Measurements from ENCODE around the gene SORCS2.

Gene SORCS2

GRCh38 chr4:7426525-7427171 lies 234.3 kb downstream of the SORCS2 start:
- H2AFZ ChIP-seq (ENCODE audit: low read depth, low read length), result no peak overlapping the region
- H3K4me1 ChIP-seq (ENCODE audit: low read length), result no peaks in the 10 kb centered on the region
- H3K4me3 ChIP-seq (ENCODE audit: low read length), result no peak overlapping the region
- no peaks in the 10 kb centered on the region for H4K20me1 ChIP-seq (ENCODE audit: insufficient read depth, low read length)
- no peaks in the 10 kb centered on the region for H3K9me3 ChIP-seq (ENCODE audit: insufficient read depth, low read length)
- H3K36me3 ChIP-seq (replicated peaks; ENCODE audit: low read depth, low read length), result no peaks in the 10 kb centered on the region
- no peak overlapping the region for H3K4me2 ChIP-seq (ENCODE audit: low read length)
- no peaks in the 10 kb centered on the region for H3K27me3 ChIP-seq (ENCODE audit: low read depth, low read length)
- H3K9ac ChIP-seq (ENCODE audit: low read length), result no peak overlapping the region
- H3K79me2 ChIP-seq (ENCODE audit: low read length), result no peaks in the 10 kb centered on the region
- no peak for TF ChIP-seq CTCF (IDR thresholded peaks at IDR 0.05; ENCODE audit: low read depth, low read length)
- no peak for TF ChIP-seq EZH2phosphoT487 (IDR thresholded peaks at IDR 0.05; ENCODE audit: low read depth)
- no peak overlapping the region for H3K27ac ChIP-seq (ENCODE audit: low read length)

- Histone ChIP-seq H3K27ac (ENCODE audit: low read length) (no peak overlapping the region), H3K9me3 (ENCODE audit: insufficient read depth, low read length) (no peaks in the 10 kb centered on the region), H3K4me3 (ENCODE audit: low read length) (no peak overlapping the region), H4K20me1 (ENCODE audit: insufficient read depth, low read length) (no peaks in the 10 kb centered on the region), H3K27me3 (ENCODE audit: low read depth, low read length) (no peaks in the 10 kb centered on the region), H3K9ac (ENCODE audit: low read length) (no peak overlapping the region), H3K79me2 (ENCODE audit: low read length) (no peaks in the 10 kb centered on the region), H3K4me1 (ENCODE audit: low read length) (no peaks in the 10 kb centered on the region), H3K36me3 (replicated peaks; ENCODE audit: low read depth, low read length) (no peaks in the 10 kb centered on the region), H2AFZ (ENCODE audit: low read depth, low read length) (no peak overlapping the region), H3K4me2 (ENCODE audit: low read length) (no peak overlapping the region)
- TF ChIP-seq EZH2phosphoT487 (IDR thresholded peaks at IDR 0.05; ENCODE audit: low read depth) (no peak), CTCF (IDR thresholded peaks at IDR 0.05; ENCODE audit: low read depth, low read length) (no peak)
These were observed 235.0 kb downstream of the SORCS2 start for GRCh38 chr4:7427361-7427760.

- no peaks in the 10 kb centered on the region for H3K4me1 ChIP-seq (ENCODE audit: low read length)
- H3K4me3 ChIP-seq (ENCODE audit: low read length), result no peak overlapping the region
- H3K36me3 ChIP-seq (replicated peaks; ENCODE audit: low read depth, low read length), result no peaks in the 10 kb centered on the region
- no peak overlapping the region for H3K9ac ChIP-seq (ENCODE audit: low read length)
- no peak overlapping the region for H2AFZ ChIP-seq (ENCODE audit: low read depth, low read length)
- no peaks in the 10 kb centered on the region for H3K9me3 ChIP-seq (ENCODE audit: insufficient read depth, low read length)
- H3K4me2 ChIP-seq (ENCODE audit: low read length), result no peak overlapping the region
- no peak overlapping the region for H3K27ac ChIP-seq (ENCODE audit: low read length)
- no peaks in the 10 kb centered on the region for H4K20me1 ChIP-seq (ENCODE audit: insufficient read depth, low read length)
- H3K79me2 ChIP-seq (ENCODE audit: low read length), result no peaks in the 10 kb centered on the region
- no peaks in the 10 kb centered on the region for H3K27me3 ChIP-seq (ENCODE audit: low read depth, low read length)
- TF ChIP-seq CTCF (IDR thresholded peaks at IDR 0.05; ENCODE audit: low read depth, low read length) (no peak), EZH2phosphoT487 (IDR thresholded peaks at IDR 0.05; ENCODE audit: low read depth) (no peak)
These were observed 235.5 kb downstream of the SORCS2 start for GRCh38 chr4:7427831-7428260.

GRCh38 chr4:7428261-7429068 lies 236.1 kb downstream of the SORCS2 start:
- Histone ChIP-seq H3K9ac (ENCODE audit: low read length) (no peak overlapping the region), H3K9me3 (ENCODE audit: insufficient read depth, low read length) (no peaks in the 10 kb centered on the region), H2AFZ (ENCODE audit: low read depth, low read length) (no peak overlapping the region), H3K27me3 (ENCODE audit: low read depth, low read length) (no peaks in the 10 kb centered on the region), H3K79me2 (ENCODE audit: low read length) (no peaks in the 10 kb centered on the region), H3K36me3 (replicated peaks; ENCODE audit: low read depth, low read length) (no peaks in the 10 kb centered on the region), H3K4me2 (ENCODE audit: low read length) (no peak overlapping the region), H3K4me3 (ENCODE audit: low read length) (no peak overlapping the region), H4K20me1 (ENCODE audit: insufficient read depth, low read length) (no peaks in the 10 kb centered on the region), H3K27ac (ENCODE audit: low read length) (no peak overlapping the region), H3K4me1 (ENCODE audit: low read length) (no peaks in the 10 kb centered on the region)
- TF ChIP-seq CTCF (IDR thresholded peaks at IDR 0.05; ENCODE audit: low read depth, low read length) (no peak), EZH2phosphoT487 (IDR thresholded peaks at IDR 0.05; ENCODE audit: low read depth) (no peak)
